HG02885 (cell line): Measurements from ENCODE around the gene GFPT1.

Experiments
- ATAC-seq: cut with Tn5 transposase; IDR thresholded peaks from one replicate; pipeline ENCODE4 v1.9.1; 2021; ENCODE audit warnings: mild to moderate bottlenecking; ENCODE audit not compliant: unreplicated experiment, poor library complexity

GFPT1 gene

GRCh38 chr2:69335311-69335710, 51.7 kb downstream of the GFPT1 start:
- no peak for ATAC-seq

- no peak for ATAC-seq
Measured at GRCh38 chr2:69333352-69333751, 53.7 kb downstream of the GFPT1 start.

DNA sequence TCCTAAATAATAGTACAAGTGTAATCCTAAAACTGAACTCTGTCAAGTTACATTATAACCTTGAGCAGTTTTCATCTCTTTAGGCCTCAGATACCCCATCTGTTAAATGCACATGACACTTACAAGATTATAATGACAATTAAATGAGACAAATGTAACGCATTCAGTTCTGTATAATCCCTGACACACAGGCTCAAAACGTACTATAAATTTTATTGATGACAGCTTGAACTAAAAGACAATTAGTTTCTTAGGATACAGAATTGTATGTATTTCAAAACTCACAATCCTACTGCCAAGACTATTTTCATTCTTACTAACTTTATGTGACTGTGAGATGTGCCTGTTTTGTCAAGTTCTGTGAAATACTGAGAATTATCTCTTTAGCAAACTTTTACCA, 56.2 kb downstream of the GFPT1 start:
- ATAC-seq, result no peak

- no peak for ATAC-seq
Measured at GRCh38 chr2:69322631-69323030, 64.4 kb downstream of the GFPT1 start.

DNA sequence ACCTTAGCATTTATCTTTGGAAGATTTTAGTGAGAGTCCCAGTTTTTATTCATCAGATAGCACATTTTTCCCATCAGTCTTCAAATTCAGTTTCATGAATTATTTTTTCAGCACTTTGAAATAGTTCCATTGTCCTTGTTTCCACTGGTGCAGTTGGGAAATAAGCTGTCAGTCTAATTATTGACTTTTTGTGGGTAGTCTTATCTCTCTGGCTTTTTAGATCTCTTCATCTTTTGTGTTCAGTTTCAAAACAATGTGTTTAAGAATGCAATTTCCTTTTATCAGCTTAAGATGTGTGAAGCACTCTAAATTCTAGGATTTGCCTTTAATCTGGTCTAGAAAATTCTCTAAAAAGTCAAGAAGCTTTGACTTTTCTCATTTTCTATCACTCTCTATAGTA, 70.5 kb downstream of the GFPT1 start:
- ATAC-seq, result no peak

GRCh38 chr2:69315160-69315761, 71.8 kb downstream of the GFPT1 start:
- ATAC-seq, result no peak

GRCh38 chr2:69311024-69311416, 76.0 kb downstream of the GFPT1 start:
- ATAC-seq, result no peak

DNA sequence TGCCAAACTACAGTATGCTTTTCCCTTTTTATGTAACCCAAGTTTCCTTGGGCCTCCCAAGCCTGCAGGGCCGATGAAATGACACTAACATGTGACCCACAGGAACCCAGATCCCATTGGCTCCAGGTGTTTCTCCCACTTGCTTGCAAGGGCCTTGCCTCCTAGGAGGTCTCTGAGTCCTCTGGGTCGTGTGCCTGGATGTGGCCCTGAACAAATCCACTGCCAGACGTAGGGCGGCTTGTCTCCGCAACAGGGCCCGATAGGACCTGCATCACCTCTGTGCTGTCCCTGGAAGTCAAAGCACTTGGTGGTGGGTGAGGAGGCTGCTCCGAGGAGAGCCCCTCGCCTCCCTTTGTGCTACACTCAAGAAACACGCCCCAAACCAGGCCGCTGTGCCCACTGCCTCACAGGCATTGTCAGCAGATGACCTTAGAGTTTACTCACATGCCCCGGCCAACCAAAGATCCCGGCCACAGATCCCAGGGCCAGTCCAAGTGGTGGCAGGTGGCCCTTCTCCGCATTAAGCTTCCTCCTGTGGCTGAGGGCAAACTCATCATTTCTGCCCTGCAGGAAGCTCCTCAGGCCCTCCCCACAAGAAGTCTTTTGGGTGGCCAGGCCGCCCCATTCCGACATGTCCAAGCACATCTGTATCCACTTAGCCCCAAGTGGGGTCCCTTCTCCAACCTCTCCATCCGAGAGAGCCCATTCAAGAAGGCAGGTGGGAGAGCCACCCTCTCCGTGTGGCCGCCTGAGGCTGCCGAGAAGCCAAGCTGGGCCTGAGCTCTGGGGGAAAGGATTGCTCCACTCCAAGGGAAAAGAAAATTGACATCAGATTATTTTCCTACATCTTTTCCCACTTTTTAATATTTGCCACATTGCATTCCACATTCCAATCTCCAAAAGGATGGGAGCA, 76.7 kb downstream of the GFPT1 start:
- ATAC-seq, result no peak

DNA sequence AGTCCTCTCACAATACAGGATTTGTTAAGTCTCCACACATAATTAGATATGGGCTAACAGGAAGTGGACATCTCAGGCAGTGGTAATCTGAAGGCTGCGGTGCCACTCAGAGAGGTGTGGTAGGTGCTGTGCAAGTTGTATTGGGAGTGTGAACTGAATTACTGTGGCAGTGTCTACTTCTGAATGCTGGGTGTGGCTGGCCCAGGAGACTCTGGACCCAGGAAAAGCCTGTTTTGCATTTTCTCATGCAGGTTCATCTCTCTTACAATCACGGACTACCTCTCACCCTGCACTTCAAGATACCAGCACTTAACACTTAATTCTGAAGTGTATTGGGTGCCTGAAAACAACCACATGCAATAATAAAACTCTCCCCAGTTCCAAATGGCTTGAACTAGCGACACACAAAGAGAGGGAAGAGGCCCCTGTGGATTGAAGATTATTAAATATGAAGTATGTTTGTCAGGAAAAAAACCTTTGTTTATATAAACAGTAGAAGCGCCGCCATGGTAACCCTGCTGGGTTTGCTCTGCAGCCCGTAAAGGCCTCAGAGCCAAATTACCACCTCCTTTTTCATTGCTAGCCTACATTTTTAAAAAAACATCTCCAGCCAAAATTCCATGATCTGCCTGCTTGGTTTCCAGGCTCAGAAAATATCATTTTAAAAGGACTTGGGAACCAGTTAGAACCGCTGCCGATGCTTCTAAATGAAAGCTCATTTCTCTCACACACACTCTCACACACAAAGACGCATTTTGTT, 77.5 kb downstream of the GFPT1 start:
- ATAC-seq, result no peak

GRCh38 chr2:69308338-69308737, 78.7 kb downstream of the GFPT1 start:
- no peak for ATAC-seq

DNA sequence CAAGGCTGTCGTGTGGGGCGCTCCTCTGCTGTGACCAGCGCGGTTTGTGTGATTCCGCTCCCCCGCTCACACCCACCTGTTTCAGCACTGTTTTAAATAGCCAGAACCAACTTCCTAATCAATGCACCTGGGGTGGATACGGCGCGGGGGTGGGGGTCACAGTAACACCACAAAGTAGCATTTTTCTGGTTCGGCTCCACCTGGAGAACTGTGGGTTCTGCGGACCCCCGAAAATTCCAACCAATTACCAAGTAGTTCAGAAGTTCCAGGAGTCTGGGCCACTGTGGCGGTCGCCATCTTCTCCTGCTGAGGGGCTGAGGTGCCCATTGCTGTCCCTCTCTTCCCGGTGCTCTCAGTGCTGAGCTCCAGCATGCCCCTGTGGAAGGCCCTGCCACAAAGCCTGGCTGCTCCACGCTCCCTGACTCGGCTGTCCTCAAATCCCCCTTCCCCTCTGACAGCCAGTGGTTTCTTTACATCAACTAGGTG, 79.4 kb downstream of the GFPT1 start:
- no peak for ATAC-seq

GRCh38 chr2:69306822-69307578, 80.0 kb downstream of the GFPT1 start:
- peak; percentile 91 for ATAC-seq

DNA sequence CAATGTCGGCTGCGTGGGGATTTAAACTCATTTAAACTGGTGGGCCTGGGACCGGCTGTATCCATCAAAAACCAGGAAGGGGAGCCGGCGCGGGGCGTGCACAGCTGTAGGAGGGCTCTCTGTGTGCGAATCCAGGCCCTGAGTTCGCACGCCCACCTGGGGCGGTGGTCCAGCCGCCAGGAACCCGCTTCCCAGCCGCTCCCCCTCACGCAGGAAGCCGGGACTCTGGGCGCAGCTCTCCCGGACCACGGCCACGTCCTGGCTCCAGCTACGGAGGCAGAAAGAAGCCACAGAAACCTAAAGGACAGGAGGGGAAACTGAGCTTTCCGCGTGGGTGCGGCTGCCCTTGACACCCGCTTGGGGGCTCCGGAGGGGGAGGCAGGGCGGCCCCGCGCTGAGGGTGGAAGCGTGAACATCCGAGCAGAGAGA, 80.6 kb downstream of the GFPT1 start:
- no peak for ATAC-seq

GRCh38 chr2:69305712-69306392, 81.2 kb downstream of the GFPT1 start:
- no peak for ATAC-seq

GRCh38 chr2:69305166-69305565, 81.9 kb downstream of the GFPT1 start:
- no peak for ATAC-seq

GRCh38 chr2:69304656-69305055, 82.4 kb downstream of the GFPT1 start:
- ATAC-seq, result no peak

DNA sequence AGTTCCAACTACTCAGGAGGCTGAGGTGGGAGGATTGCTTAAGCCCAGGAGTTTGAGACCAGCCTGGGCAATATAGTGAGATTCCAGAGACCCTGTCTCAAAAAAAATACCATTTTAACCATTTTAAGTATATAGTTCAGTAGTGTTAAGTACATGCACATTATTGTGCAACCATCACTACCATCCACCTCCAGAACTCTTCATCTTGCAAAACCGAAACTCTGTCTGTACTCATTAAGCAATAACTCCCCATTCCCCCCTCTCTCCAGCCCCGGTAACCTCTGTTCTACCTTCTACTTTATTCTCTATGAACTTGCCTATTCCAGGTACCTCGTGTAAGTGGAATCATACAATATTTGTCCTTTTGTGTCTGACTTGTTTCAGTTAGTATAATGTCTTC, 86.4 kb downstream of the GFPT1 start:
- no peak for ATAC-seq

DNA sequence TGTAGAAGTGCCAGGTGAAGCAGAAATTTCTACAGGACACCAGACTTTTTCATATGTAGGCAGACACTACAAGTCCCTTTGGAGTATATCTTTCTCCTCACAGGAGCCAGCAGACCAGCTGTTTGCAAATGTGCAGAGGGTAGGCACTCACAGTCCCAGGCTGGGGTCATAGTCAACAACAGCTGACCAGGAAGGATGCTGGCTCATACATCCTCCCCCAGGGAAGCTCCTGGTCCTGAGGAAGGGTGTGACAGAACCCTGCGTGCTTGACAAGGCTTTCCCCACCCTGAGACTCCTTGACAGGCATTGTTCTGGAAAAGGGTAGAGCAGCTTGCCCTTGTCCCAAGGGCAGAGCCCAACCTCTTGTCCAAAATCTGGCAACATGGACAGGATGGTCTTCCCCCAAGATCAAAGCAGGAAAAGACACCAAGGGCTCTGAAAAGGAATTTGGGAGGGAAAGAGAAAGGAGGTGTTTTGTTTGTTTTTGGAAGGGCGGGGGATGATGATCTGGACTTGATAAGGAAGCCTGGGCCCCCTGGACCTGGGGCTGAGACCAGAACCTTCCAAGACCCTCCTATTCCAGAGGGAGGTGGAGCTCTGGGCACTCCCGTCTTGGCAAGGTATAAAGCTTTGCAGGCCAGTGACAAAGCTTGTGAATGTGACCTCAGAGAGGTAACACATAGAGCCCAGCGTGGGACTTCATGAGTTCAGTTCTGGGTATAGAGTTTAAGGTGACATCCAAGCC, 87.1 kb downstream of the GFPT1 start:
- no peak for ATAC-seq

DNA sequence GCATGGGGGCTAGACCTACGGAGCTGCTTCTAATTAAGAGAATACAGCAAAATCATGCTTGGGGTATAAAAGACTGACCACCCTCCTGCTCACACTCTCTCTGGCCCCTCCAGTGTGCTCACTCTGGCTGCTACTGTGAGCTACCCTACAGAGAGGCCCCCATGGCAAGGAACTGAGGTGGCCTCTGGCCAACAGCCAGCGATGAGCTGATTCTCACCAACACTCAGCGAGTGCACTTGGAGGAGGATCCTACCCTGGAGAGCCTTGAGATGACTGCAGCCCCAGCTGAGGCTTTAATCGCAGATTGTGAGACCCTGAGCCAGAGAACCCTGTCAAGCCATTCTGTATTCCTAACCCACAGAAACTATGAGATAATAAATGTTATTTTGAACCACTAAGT, 88.2 kb downstream of the GFPT1 start:
- ATAC-seq, result no peak
